Astrocyte (in vitro differentiated cells and primary cell): ENCODE measurements around the gene TEAD4. TPM values are rescaled to one million over a fixed set of nuclear protein-coding genes. Genes with fewer than 3 reads are reported as not detected.

Source experiments
- DNase-seq: peaks from one replicate; pipeline ENCODE4 v3.0.0-alpha.2; 2010; ENCODE audit warnings: low read depth
- FAIRE-seq: peaks from 2 replicates; lab custom pipeline; 2011; peaks lifted over from hg19 to GRCh38; lab: Jason Lieb, UNC
- H2AFZ ChIP-seq: 2 replicates; pipeline ENCODE4 v1.6.0; 2012; ENCODE audit warnings: low read depth, low read length, inconsistent platforms
- H3K27ac ChIP-seq: 2 replicates; pipeline ENCODE4 v1.5.1; 2011; ENCODE audit warnings: low read depth, low read length, inconsistent platforms
- H3K27me3 ChIP-seq: 2 replicates; pipeline ENCODE4 v1.6.0; 2011; ENCODE audit warnings: low read length, inconsistent platforms; ENCODE audit not compliant: insufficient read depth
- H3K36me3 ChIP-seq: 2 replicates; pipeline ENCODE4 v1.5.1; 2011; ENCODE audit warnings: low read length, inconsistent platforms; ENCODE audit not compliant: insufficient read depth
- H3K4me1 ChIP-seq: 2 replicates; pipeline ENCODE4 v1.5.1; 2011; ENCODE audit warnings: low read length, inconsistent platforms; ENCODE audit not compliant: insufficient read depth
- H3K4me2 ChIP-seq: 2 replicates; pipeline ENCODE4 v1.6.0; 2012; ENCODE audit warnings: low read length, inconsistent platforms
- H3K4me3 ChIP-seq: 2 replicates; pipeline ENCODE4 v1.5.1; 2011; ENCODE audit warnings: low read depth, mild to moderate bottlenecking, low read length, inconsistent platforms; ENCODE audit not compliant: insufficient read depth
- H3K79me2 ChIP-seq: 2 replicates; pipeline ENCODE4 v1.6.0; 2012; ENCODE audit warnings: mild to moderate bottlenecking, low read length, inconsistent platforms; ENCODE audit not compliant: insufficient read depth
- H3K9ac ChIP-seq: 2 replicates; pipeline ENCODE4 v1.6.0; 2012; ENCODE audit warnings: mild to moderate bottlenecking, low read length, inconsistent platforms
- H3K9me3 ChIP-seq: 2 replicates; pipeline ENCODE4 v1.5.1; 2012; ENCODE audit warnings: low read depth, mild to moderate bottlenecking, low read length, inconsistent platforms; ENCODE audit not compliant: insufficient read depth
- H4K20me1 ChIP-seq: 2 replicates; pipeline ENCODE4 v1.6.0; 2012; ENCODE audit warnings: low read length, inconsistent platforms; ENCODE audit not compliant: insufficient read depth
- H3K27ac Mint-ChIP-seq: one replicate; pipeline ENCODE4 v1.8.0; 2021; ENCODE audit warnings: mild to moderate bottlenecking, mixed read lengths; ENCODE audit not compliant: unreplicated experiment
- H3K27me3 Mint-ChIP-seq: one replicate; pipeline ENCODE4 v1.8.0; 2021; ENCODE audit warnings: low read depth, mixed read lengths; ENCODE audit not compliant: unreplicated experiment
- H3K36me3 Mint-ChIP-seq: one replicate; pipeline ENCODE4 v1.8.0; 2021; ENCODE audit warnings: low read depth, mixed read lengths; ENCODE audit not compliant: unreplicated experiment
- H3K4me1 Mint-ChIP-seq: one replicate; pipeline ENCODE4 v1.8.0; 2021; ENCODE audit warnings: low read depth, mixed read lengths; ENCODE audit not compliant: unreplicated experiment
- H3K4me3 Mint-ChIP-seq: one replicate; pipeline ENCODE4 v1.8.0; 2021; ENCODE audit warnings: mild to moderate bottlenecking, moderate library complexity, mixed read lengths; ENCODE audit not compliant: unreplicated experiment
- H3K9me3 Mint-ChIP-seq: one replicate; pipeline ENCODE4 v1.8.0; 2021; ENCODE audit warnings: mild to moderate bottlenecking, mixed read lengths; ENCODE audit not compliant: unreplicated experiment
- CTCF ChIP-seq: IDR thresholded peaks from 2 replicates; pipeline ENCODE4 v1.5.1; 2011; ENCODE audit warnings: low read depth, mild to moderate bottlenecking, inconsistent platforms, low read length, moderate library complexity; ENCODE audit not compliant: insufficient read depth
- EZH2 ChIP-seq: IDR thresholded peaks from 2 replicates; pipeline ENCODE4 v1.6.1; 2012; ENCODE audit warnings: mild to moderate bottlenecking, low read length, inconsistent platforms; ENCODE audit not compliant: insufficient read depth
- total RNA-seq: library from RNA; stranded (reverse); gene quantifications from 2 replicates; pipeline ENCODE4 v1.2.1, GENCODE V29; 2021

The TEAD4 gene
- total RNA-seq, 1 donor from 2014 or later, result 19.1 TPM

- FAIRE-seq, result no peak
- H3K4me3 Mint-ChIP-seq, result no peak overlapping the region
- H3K36me3 Mint-ChIP-seq, result peaks cover 7% of the 10 kb centered on the region
- no peak overlapping the region for H3K4me2 ChIP-seq
- H3K4me1 Mint-ChIP-seq, result peaks cover 7% of the 10 kb centered on the region
- no peak overlapping the region for H2AFZ ChIP-seq
- H3K9me3 Mint-ChIP-seq, result no peaks in the 10 kb centered on the region
- H3K79me2 ChIP-seq, result peaks cover 63% of the 10 kb centered on the region
- no peak for TF ChIP-seq EZH2
- TF ChIP-seq CTCF, result no peak
- H3K36me3 ChIP-seq, result no peaks in the 10 kb centered on the region
- no peak overlapping the region for H3K27ac ChIP-seq
- peaks cover 66% of the 10 kb centered on the region for H4K20me1 ChIP-seq
- no peak overlapping the region for H3K27ac Mint-ChIP-seq
- no peaks in the 10 kb centered on the region for H3K27me3 Mint-ChIP-seq
- H3K27me3 ChIP-seq, result no peaks in the 10 kb centered on the region
- H3K9ac ChIP-seq, result no peak overlapping the region
- H3K4me1 ChIP-seq, result no peaks in the 10 kb centered on the region
- no peak overlapping the region for H3K4me3 ChIP-seq
- H3K9me3 ChIP-seq, result no peaks in the 10 kb centered on the region
- no peak for DNase-seq
These were observed 21.4 kb downstream of the TEAD4 start for GRCh38 chr12:2980630-2981029.

DNA sequence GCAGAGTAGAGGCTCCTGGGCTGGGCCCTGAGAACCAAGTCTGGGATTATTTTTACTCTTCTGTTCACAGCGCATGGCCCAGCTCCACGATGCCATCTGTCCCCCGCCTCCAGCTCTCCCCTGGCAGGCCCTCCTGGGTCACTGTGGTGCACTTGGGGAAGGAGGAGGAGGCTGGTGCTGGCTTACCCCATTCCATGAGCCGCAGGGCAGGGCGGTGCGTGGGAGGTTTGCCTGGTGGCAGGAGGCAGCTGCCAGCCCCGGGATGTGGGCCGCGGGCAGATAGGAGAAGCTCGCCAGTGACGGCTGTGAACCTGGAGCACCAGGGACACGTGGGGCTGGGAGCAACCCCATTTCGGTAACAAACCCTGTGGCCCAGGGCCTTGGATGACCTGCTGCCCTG lies 23.2 kb downstream of the TEAD4 start:
- H3K27me3 ChIP-seq, result no peaks in the 10 kb centered on the region
- Mint-ChIP-seq H3K4me3 (no peak overlapping the region), H3K27me3 (no peaks in the 10 kb centered on the region), H3K36me3 (peaks cover 5% of the 10 kb centered on the region), H3K4me1 (peaks cover 7% of the 10 kb centered on the region), H3K9me3 (peaks cover 3% of the 10 kb centered on the region), H3K27ac (no peak overlapping the region)
- FAIRE-seq, result no peak
- no peak overlapping the region for H2AFZ ChIP-seq
- peaks cover 53% of the 10 kb centered on the region for H4K20me1 ChIP-seq
- H3K9ac ChIP-seq, result no peak overlapping the region
- no peak overlapping the region for H3K4me2 ChIP-seq
- no peaks in the 10 kb centered on the region for H3K36me3 ChIP-seq
- DNase-seq, result no peak
- H3K4me3 ChIP-seq, result no peak overlapping the region
- no peaks in the 10 kb centered on the region for H3K9me3 ChIP-seq
- TF ChIP-seq EZH2, result no peak
- no peak for TF ChIP-seq CTCF
- H3K27ac ChIP-seq, result no peak overlapping the region
- H3K4me1 ChIP-seq, result no peaks in the 10 kb centered on the region
- H3K79me2 ChIP-seq, result peaks cover 50% of the 10 kb centered on the region

DNA sequence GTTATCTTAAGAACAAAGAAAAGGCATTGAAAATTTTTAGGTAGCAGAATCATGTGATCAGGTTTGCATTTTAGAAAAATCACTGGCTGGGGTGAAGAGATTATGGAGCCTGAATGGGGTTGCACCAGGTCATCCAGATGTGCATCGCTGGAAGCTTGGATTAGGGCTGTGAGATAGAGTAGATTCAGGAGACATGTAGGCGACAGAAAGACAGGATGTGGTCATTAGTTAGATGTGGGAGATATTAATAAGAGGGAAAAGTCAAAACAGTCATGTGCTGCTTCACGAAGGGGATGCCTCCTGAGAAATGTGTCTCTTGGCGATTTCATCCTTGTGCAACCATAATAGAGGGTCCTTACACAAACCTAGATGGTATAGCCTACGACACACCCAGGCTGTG lies 25.1 kb downstream of the TEAD4 start:
- H3K36me3 ChIP-seq, result no peaks in the 10 kb centered on the region
- Mint-ChIP-seq H3K27me3 (no peaks in the 10 kb centered on the region), H3K9me3 (peaks cover 3% of the 10 kb centered on the region), H3K36me3 (no peaks in the 10 kb centered on the region), H3K4me1 (peaks cover 7% of the 10 kb centered on the region), H3K27ac (no peak overlapping the region), H3K4me3 (no peak overlapping the region)
- H3K27ac ChIP-seq, result no peak overlapping the region
- peaks cover 47% of the 10 kb centered on the region for H4K20me1 ChIP-seq
- H3K4me3 ChIP-seq, result no peak overlapping the region
- no peak overlapping the region for H3K4me2 ChIP-seq
- no peak overlapping the region for H3K9ac ChIP-seq
- peaks cover 49% of the 10 kb centered on the region for H3K79me2 ChIP-seq
- FAIRE-seq (peak; percentile 9), DNase-seq (no peak)
- no peaks in the 10 kb centered on the region for H3K27me3 ChIP-seq
- no peak for TF ChIP-seq CTCF
- no peak for TF ChIP-seq EZH2
- no peaks in the 10 kb centered on the region for H3K4me1 ChIP-seq
- no peak overlapping the region for H2AFZ ChIP-seq
- no peaks in the 10 kb centered on the region for H3K9me3 ChIP-seq
